Trophoblast cell (in vitro differentiated cells and primary cell): ENCODE data around the gene NLRC3.

Source experiments
- DNase-seq, 2 donors: peaks; one replicate each; pipeline ENCODE4 v3.0.0-alpha.2; 2016
- H2AFZ ChIP-seq: 2 replicates; pipeline ENCODE4 v1.6.1; 2013; ENCODE audit warnings: low read length, moderate library complexity, mild to moderate bottlenecking; ENCODE audit not compliant: insufficient read depth, poor library complexity
- H2AK5ac ChIP-seq: 2 replicates; pipeline ENCODE4 v1.6.1; 2013; ENCODE audit warnings: mild to moderate bottlenecking, low read length
- H2BK120ac ChIP-seq: 2 replicates; pipeline ENCODE4 v1.6.1; 2013; ENCODE audit warnings: low read length, mild to moderate bottlenecking, moderate library complexity; ENCODE audit not compliant: insufficient read depth, poor library complexity
- H2BK12ac ChIP-seq: 2 replicates; pipeline ENCODE4 v1.6.1; 2013; ENCODE audit warnings: mild to moderate bottlenecking, low read length, moderate library complexity
- H2BK5ac ChIP-seq: 2 replicates; pipeline ENCODE4 v1.6.1; 2013; ENCODE audit warnings: low read length, low read depth, moderate library complexity, mild to moderate bottlenecking; ENCODE audit not compliant: poor library complexity
- H3K14ac ChIP-seq: 2 replicates; pipeline ENCODE4 v1.6.1; 2013; ENCODE audit warnings: mild to moderate bottlenecking, low read length
- H3K18ac ChIP-seq: 2 replicates; pipeline ENCODE4 v1.6.1; 2013; ENCODE audit warnings: mild to moderate bottlenecking, low read length
- H3K23ac ChIP-seq: 2 replicates; pipeline ENCODE4 v1.6.1; 2013; ENCODE audit warnings: low read length
- H3K27ac ChIP-seq: 2 replicates; pipeline ENCODE4 v1.5.1; 2013; ENCODE audit warnings: low read depth, mild to moderate bottlenecking, inconsistent platforms, low read length, moderate library complexity
- H3K27me3 ChIP-seq: 2 replicates; pipeline ENCODE4 v1.6.1; 2013; ENCODE audit warnings: inconsistent platforms, mild to moderate bottlenecking, low read length, moderate library complexity; ENCODE audit not compliant: insufficient read depth
- H3K36me3 ChIP-seq, 2 experiments: 1 replicate in 1 of 2; 2 replicates in 1 of 2; pipeline ENCODE4 v1.6.1; 2013; ENCODE audit warnings: low read length in 2 of 2, mild to moderate bottlenecking in 2 of 2, moderate library complexity in 1 of 2; ENCODE audit not compliant: insufficient read depth in 2 of 2, control insufficient read depth in 1 of 2
- H3K4ac ChIP-seq: 2 replicates; pipeline ENCODE4 v1.6.1; 2013; ENCODE audit warnings: low read depth, mild to moderate bottlenecking, low read length, moderate library complexity
- H3K4me1 ChIP-seq, 2 experiments: 1 replicate in 1 of 2; 2 replicates in 1 of 2; pipeline ENCODE4 v1.6.1; 2013; ENCODE audit warnings: low read length in 2 of 2, mild to moderate bottlenecking in 2 of 2, moderate library complexity in 1 of 2; ENCODE audit not compliant: insufficient read depth in 2 of 2, control insufficient read depth in 1 of 2
- H3K4me2 ChIP-seq: 2 replicates; pipeline ENCODE4 v1.6.1; 2013; ENCODE audit warnings: inconsistent platforms, mild to moderate bottlenecking, low read length, moderate library complexity
- H3K4me3 ChIP-seq: 2 replicates; pipeline ENCODE4 v1.5.1; 2013; ENCODE audit warnings: mild to moderate bottlenecking, low read depth, low read length, inconsistent platforms
- H3K79me1 ChIP-seq: one replicate; pipeline ENCODE4 v1.6.1; 2013; ENCODE audit warnings: low read length
- H3K79me2 ChIP-seq: 2 replicates; pipeline ENCODE4 v1.6.1; 2013; ENCODE audit warnings: low read length, mild to moderate bottlenecking; ENCODE audit not compliant: control insufficient read depth, insufficient read depth, poor library complexity
- H3K9ac ChIP-seq: 2 replicates; pipeline ENCODE4 v1.6.1; 2013; ENCODE audit warnings: mild to moderate bottlenecking, low read length
- H3K9me3 ChIP-seq: 2 replicates; pipeline ENCODE4 v1.6.1; 2013; ENCODE audit warnings: low read depth, mild to moderate bottlenecking, control low read depth, inconsistent platforms, low read length; ENCODE audit not compliant: insufficient read depth
- H4K12ac ChIP-seq: 2 replicates; pipeline ENCODE4 v1.6.1; 2013; ENCODE audit warnings: low read depth, mild to moderate bottlenecking, low read length, moderate library complexity
- H4K8ac ChIP-seq: 2 replicates; pipeline ENCODE4 v1.6.1; 2013; ENCODE audit warnings: low read depth, mild to moderate bottlenecking, low read length, moderate library complexity
- H4K91ac ChIP-seq: one replicate; pipeline ENCODE4 v1.6.1; 2013; ENCODE audit warnings: low read depth, mild to moderate bottlenecking, low read length, moderate library complexity
- WGBS: extraction: QIAGEN DNeasy Blood & Tissue Kit; methylation state at CpG from one replicate; pipeline ENCODE4 v1.1.7; 2013; ENCODE audit warnings: missing lambda C conversion rate; ENCODE audit not compliant: insufficient read length, insufficient coverage; ENCODE audit errors: extremely low coverage; 5-methylcytosine and 5-hydroxymethylcytosine counted together

NLRC3 gene

GRCh38 chr16:3494386-3494973 is 82.7 kb downstream of the NLRC3 start:
- Histone ChIP-seq H3K27me3 (no peaks in the 10 kb centered on the region), H2AFZ (no peak overlapping the region), H2BK12ac (no peak overlapping the region), H3K79me1 (no peaks in the 10 kb centered on the region), H3K14ac (no peak overlapping the region), H3K4me2 (no peak overlapping the region), H4K8ac (no peak overlapping the region), H3K4ac (no peak overlapping the region), H2AK5ac (no peak overlapping the region), H3K9me3 (no peaks in the 10 kb centered on the region), H4K12ac (no peak overlapping the region), H3K18ac (no peak overlapping the region), H4K91ac (no peak overlapping the region), H3K23ac (no peak overlapping the region), H3K79me2 (no peaks in the 10 kb centered on the region), H3K27ac (no peak overlapping the region), H3K4me3 (no peak overlapping the region), H3K36me3 (no peaks in the 10 kb centered on the region), H3K4me1 (no peaks in the 10 kb centered on the region), H2BK5ac (no peak overlapping the region), H2BK120ac (no peak overlapping the region), H3K9ac (no peak overlapping the region)
- no peak for DNase-seq
- whole genome bisulfite sequencing: no CpG with 5 or more reads among the region's 16 CpGs

GRCh38 chr16:3492356-3492755 is 84.8 kb downstream of the NLRC3 start:
- H3K4me2 ChIP-seq: no peak overlapping the region
- H3K4ac ChIP-seq: no peak overlapping the region
- H3K79me2 ChIP-seq: no peaks in the 10 kb centered on the region
- no peak overlapping the region for H3K14ac ChIP-seq
- peaks cover 0 to 2% of the 10 kb centered on the region in 2 experiments for H3K4me1 ChIP-seq
- peaks cover 4 to 8% of the 10 kb centered on the region in 2 experiments for H3K36me3 ChIP-seq
- H2BK120ac ChIP-seq: no peak overlapping the region
- no peak overlapping the region for H3K4me3 ChIP-seq
- no peak overlapping the region for H4K8ac ChIP-seq
- H3K18ac ChIP-seq: no peak overlapping the region
- no peak for DNase-seq
- no peak overlapping the region for H3K9ac ChIP-seq
- no peaks in the 10 kb centered on the region for H3K79me1 ChIP-seq
- H3K27ac ChIP-seq: no peak overlapping the region
- H4K91ac ChIP-seq: no peak overlapping the region
- no peak overlapping the region for H3K23ac ChIP-seq
- no peak overlapping the region for H2AFZ ChIP-seq
- no peak overlapping the region for H2BK12ac ChIP-seq
- H4K12ac ChIP-seq: no peak overlapping the region
- H2AK5ac ChIP-seq: no peak overlapping the region
- H3K27me3 ChIP-seq: no peaks in the 10 kb centered on the region
- no peak overlapping the region for H2BK5ac ChIP-seq
- WGBS: no CpG with 5 or more reads among the region's 10 CpGs
- peaks cover 1% of the 10 kb centered on the region for H3K9me3 ChIP-seq

DNA sequence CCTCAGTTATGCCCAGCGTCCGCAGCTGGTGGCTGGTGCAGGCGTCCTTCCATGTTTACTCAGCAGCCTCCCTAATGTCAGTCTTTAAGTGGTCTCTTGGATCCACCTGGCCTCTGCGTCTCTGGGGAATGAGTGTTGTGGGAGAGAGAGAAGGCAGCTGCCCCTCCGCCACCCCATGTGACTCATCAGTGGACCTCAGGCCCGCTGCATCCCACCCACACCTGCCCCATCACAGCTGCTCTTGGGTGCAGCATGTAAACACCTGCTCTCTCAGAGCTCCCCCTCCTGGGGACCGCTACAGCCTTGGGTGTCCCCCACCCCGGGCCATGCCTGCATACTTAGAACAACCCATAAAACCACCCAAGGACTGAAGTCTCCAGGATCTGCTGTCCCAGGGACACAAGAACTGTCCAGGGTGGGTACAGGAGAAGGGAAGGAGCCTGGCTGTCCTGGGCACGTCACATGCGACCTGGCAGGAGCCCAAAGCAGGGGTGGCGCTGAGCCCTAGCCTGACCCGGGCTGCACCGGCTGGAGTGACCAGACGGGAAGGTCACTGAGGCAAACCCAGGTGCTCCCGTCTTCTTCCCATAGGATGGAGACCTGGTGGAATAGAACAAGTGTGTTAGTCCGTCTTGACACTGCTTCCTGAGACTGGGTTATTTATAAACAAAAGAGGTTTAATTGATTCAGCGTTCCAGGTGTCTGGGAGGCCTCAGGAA is 86.1 kb downstream of the NLRC3 start:
- Histone ChIP-seq H3K36me3 (peaks cover 14 to 18% of the 10 kb centered on the region in 2 experiments), H2AFZ (no peak overlapping the region), H3K18ac (no peak overlapping the region), H3K9me3 (peaks cover 1% of the 10 kb centered on the region), H3K4me3 (no peak overlapping the region), H3K4me1 (peaks cover 0 to 2% of the 10 kb centered on the region in 2 experiments), H3K79me2 (no peaks in the 10 kb centered on the region), H4K8ac (no peak overlapping the region), H3K4me2 (no peak overlapping the region), H2BK12ac (no peak overlapping the region), H3K14ac (no peak overlapping the region), H2AK5ac (no peak overlapping the region), H3K4ac (no peak overlapping the region), H2BK5ac (no peak overlapping the region), H2BK120ac (no peak overlapping the region), H3K23ac (no peak overlapping the region), H3K27ac (no peak overlapping the region), H4K91ac (no peak overlapping the region), H3K9ac (no peak overlapping the region), H3K27me3 (no peaks in the 10 kb centered on the region), H4K12ac (no peak overlapping the region), H3K79me1 (no peaks in the 10 kb centered on the region)
- no CpG with 5 or more reads among the region's 17 CpGs for WGBS
- DNase-seq: no peak
